ENCODE results near the gene C19orf25.
"Not testable (repeated sequence)": the region's sequence is repeated elsewhere in the genome, so short reads cannot be mapped to it uniquely, and the experiment has no call there.

The C19orf25 gene

GRCh38 chr19:1519802-1520201 lies 40.8 kb upstream of the C19orf25 start:
- peaks cover 4 to 71% (median 28%) of the 10 kb centered on the region in 5 experiments for H3K27me3 ChIP-seq (replicated peaks in 2 of 5; ENCODE audit: control insufficient read depth in 4 of 5, insufficient read depth in 5 of 5, low read length in 4 of 5)
- POLR2A ChIA-PET, result not testable (repeated sequence)

GRCh38 chr19:1518471-1518870 lies 39.5 kb upstream of the C19orf25 start:
- ChIA-PET POLR2A (no interaction called here), CTCF (no interaction called here)
- WGBS (ENCODE audit: insufficient coverage), result 91% methylated on average over 4 of the region's 4 CpGs

More at GRCh38 chr19:1519802-1520201, 40.8 kb upstream of the C19orf25 start:
- H3K4me3 ChIP-seq (ENCODE audit: control insufficient read depth in 1 of 7, extremely low read depth in 1 of 7, insufficient read depth in 4 of 7, low read depth in 2 of 7, low read length in 6 of 7); H3K9me3 ChIP-seq (ENCODE audit: control extremely low read depth in 1 of 5, control insufficient read depth in 4 of 5, insufficient read depth in 2 of 5, low read depth in 1 of 5, low read length in 4 of 5); CTCF ChIA-PET; H3K4me1 ChIP-seq (ENCODE audit: control extremely low read depth in 1 of 4, control insufficient read depth in 4 of 4, insufficient read depth in 4 of 4, low read length in 3 of 4); DNase-seq; H3K27ac ChIP-seq (ENCODE audit: insufficient read depth in 1 of 2, low read depth in 1 of 2, low read length in 2 of 2, poor library complexity in 1 of 2, severe bottlenecking in 2 of 2); H3K36me3 ChIP-seq (ENCODE audit: control insufficient read depth in 4 of 4, insufficient read depth in 4 of 4, low read length in 3 of 4): not testable (repeated sequence)
- WGBS (ENCODE audit: insufficient coverage), result 87% methylated on average over 8 of the region's 8 CpGs

GRCh38 chr19:1516395-1516753 lies 37.4 kb upstream of the C19orf25 start:
- Histone ChIP-seq H3K27ac (ENCODE audit: insufficient read depth in 1 of 2, low read depth in 1 of 2, low read length in 2 of 2, poor library complexity in 1 of 2, severe bottlenecking in 2 of 2) (no peak overlapping the region), H3K27me3 (replicated peaks in 2 of 5; ENCODE audit: control insufficient read depth in 4 of 5, insufficient read depth in 5 of 5, low read length in 4 of 5) (peaks cover 0 to 72% (median 21%) of the 10 kb centered on the region in 5 experiments), H3K9me3 (ENCODE audit: control extremely low read depth in 1 of 5, control insufficient read depth in 4 of 5, insufficient read depth in 2 of 5, low read depth in 1 of 5, low read length in 4 of 5) (peaks cover 0 to 9% (median 3%) of the 10 kb centered on the region in 5 experiments), H3K4me3 (ENCODE audit: control insufficient read depth in 1 of 7, extremely low read depth in 1 of 7, insufficient read depth in 4 of 7, low read depth in 2 of 7, low read length in 6 of 7) (no peak overlapping the region), H3K36me3 (ENCODE audit: control insufficient read depth in 4 of 4, insufficient read depth in 4 of 4, low read length in 3 of 4) (no peaks in the 10 kb centered on the region), H3K4me1 (ENCODE audit: control extremely low read depth in 1 of 4, control insufficient read depth in 4 of 4, insufficient read depth in 4 of 4, low read length in 3 of 4) (peaks cover 0 to 7% (median 5%) of the 10 kb centered on the region in 4 experiments)
- ChIA-PET POLR2A (no interaction called here), CTCF (no interaction called here)
- DNase-seq, result no peak
- WGBS (ENCODE audit: insufficient coverage), result 68% methylated on average over 7 of the region's 8 CpGs

More at GRCh38 chr19:1518471-1518870, 39.5 kb upstream of the C19orf25 start:
- no peak overlapping the region for H3K4me3 ChIP-seq (ENCODE audit: control insufficient read depth in 1 of 7, extremely low read depth in 1 of 7, insufficient read depth in 4 of 7, low read depth in 2 of 7, low read length in 6 of 7)
- no peak for DNase-seq
- H3K9me3 ChIP-seq (ENCODE audit: control extremely low read depth in 1 of 5, control insufficient read depth in 4 of 5, insufficient read depth in 2 of 5, low read depth in 1 of 5, low read length in 4 of 5), result peaks cover 0 to 4% (median 3%) of the 10 kb centered on the region in 5 experiments
- H3K27ac ChIP-seq (ENCODE audit: insufficient read depth in 1 of 2, low read depth in 1 of 2, low read length in 2 of 2, poor library complexity in 1 of 2, severe bottlenecking in 2 of 2), result no peak overlapping the region
- H3K4me1 ChIP-seq (ENCODE audit: control extremely low read depth in 1 of 4, control insufficient read depth in 4 of 4, insufficient read depth in 4 of 4, low read length in 3 of 4), result no peaks in the 10 kb centered on the region
- H3K36me3 ChIP-seq (ENCODE audit: control insufficient read depth in 4 of 4, insufficient read depth in 4 of 4, low read length in 3 of 4), result no peaks in the 10 kb centered on the region
- H3K27me3 ChIP-seq (replicated peaks in 2 of 5; ENCODE audit: control insufficient read depth in 4 of 5, insufficient read depth in 5 of 5, low read length in 4 of 5), result peaks cover 0 to 71% (median 29%) of the 10 kb centered on the region in 5 experiments

DNA sequence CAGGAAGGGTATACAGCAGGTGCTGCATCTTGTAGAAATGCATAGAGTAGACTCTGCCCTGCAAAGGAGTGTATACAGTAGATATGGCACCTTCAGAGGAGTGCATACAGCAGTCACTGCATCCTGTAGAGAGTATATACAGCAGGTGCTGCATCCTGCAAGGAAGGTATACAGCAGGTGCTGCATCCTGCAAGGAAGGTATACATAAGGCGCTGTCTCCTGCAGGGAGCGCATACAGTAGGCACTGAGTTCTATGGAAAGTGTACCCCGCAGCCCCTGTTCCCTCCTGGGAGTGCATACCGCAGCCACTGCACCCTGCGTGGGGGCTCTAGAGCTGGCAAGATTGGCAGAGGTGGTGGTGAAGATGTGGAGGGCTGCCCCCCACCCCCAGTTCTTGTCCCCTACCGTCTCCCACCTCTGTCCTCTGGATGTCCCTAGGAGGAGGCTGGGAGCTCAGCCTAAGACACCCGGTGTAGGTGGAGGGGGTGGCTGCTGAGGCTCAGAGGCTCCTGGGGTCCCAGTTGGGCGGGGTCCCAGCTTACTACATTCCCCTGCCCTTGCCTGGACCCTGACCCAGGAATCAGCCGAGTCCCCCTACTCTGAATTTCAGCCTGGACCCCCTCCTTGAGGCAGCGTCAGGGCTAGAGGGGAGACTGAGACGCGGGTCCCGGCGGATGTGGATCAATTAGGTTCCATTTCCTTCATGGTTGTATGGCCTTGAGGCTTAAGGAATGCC lies 36.1 kb upstream of the C19orf25 start:
- 92% methylated on average over 2 of the region's 14 CpGs for WGBS (ENCODE audit: insufficient coverage)
- Histone ChIP-seq H3K9me3 (ENCODE audit: control extremely low read depth in 1 of 5, control insufficient read depth in 4 of 5, insufficient read depth in 2 of 5, low read depth in 1 of 5, low read length in 4 of 5) (peaks cover 0 to 9% (median 3%) of the 10 kb centered on the region in 5 experiments), H3K4me3 (ENCODE audit: control insufficient read depth in 1 of 7, extremely low read depth in 1 of 7, insufficient read depth in 4 of 7, low read depth in 2 of 7, low read length in 6 of 7) (no peak overlapping the region), H3K36me3 (ENCODE audit: control insufficient read depth in 4 of 4, insufficient read depth in 4 of 4, low read length in 3 of 4) (no peaks in the 10 kb centered on the region), H3K27ac (ENCODE audit: insufficient read depth in 1 of 2, low read depth in 1 of 2, low read length in 2 of 2, poor library complexity in 1 of 2, severe bottlenecking in 2 of 2) (no peak overlapping the region), H3K4me1 (ENCODE audit: control extremely low read depth in 1 of 4, control insufficient read depth in 4 of 4, insufficient read depth in 4 of 4, low read length in 3 of 4) (peaks cover 0 to 8% (median 5%) of the 10 kb centered on the region in 4 experiments), H3K27me3 (replicated peaks in 2 of 5; ENCODE audit: control insufficient read depth in 4 of 5, insufficient read depth in 5 of 5, low read length in 4 of 5) (peaks cover 0 to 78% (median 20%) of the 10 kb centered on the region in 5 experiments)
- no peak for DNase-seq
- ChIA-PET CTCF (interaction anchor here (0.7 to 1.4 kb wide), 2 partner anchors 20 to 101 kb away, joined by 3 read pairs; no protein-coding TSS in a partner anchor), POLR2A (no interaction called here)

DNA sequence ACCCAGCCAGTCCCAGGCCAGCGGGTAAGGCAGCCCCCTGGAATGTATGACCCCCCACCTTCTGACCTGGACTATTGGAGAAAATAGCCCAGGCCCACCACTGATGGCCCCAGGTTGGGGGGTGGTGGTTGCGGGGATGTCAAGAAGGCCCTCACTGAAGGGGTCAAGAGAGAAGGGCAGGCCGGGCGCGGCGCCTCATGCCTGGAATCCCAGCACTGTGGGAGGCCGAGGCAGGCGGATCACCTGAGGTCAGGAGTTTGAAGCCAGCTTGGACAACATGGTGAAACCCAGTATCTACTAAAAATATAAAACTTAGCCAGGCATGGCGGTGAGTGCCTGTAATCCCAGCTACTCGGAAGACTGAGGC lies 35.3 kb upstream of the C19orf25 start:
- ChIA-PET CTCF (interaction anchor here (0.7 to 1.4 kb wide), 2 partner anchors 21 to 100 kb away, joined by 3 read pairs; no protein-coding TSS in a partner anchor), POLR2A (no interaction called here)
- no peaks in the 10 kb centered on the region for H3K36me3 ChIP-seq (ENCODE audit: control insufficient read depth in 4 of 4, insufficient read depth in 4 of 4, low read length in 3 of 4)
- peaks cover 0 to 82% (median 23%) of the 10 kb centered on the region in 5 experiments for H3K27me3 ChIP-seq (replicated peaks in 2 of 5; ENCODE audit: control insufficient read depth in 4 of 5, insufficient read depth in 5 of 5, low read length in 4 of 5)
- DNase-seq, result no peak
- no peak overlapping the region for H3K27ac ChIP-seq (ENCODE audit: insufficient read depth in 1 of 2, low read depth in 1 of 2, low read length in 2 of 2, poor library complexity in 1 of 2, severe bottlenecking in 2 of 2)
- peaks cover 0 to 9% (median 3%) of the 10 kb centered on the region in 5 experiments for H3K9me3 ChIP-seq (ENCODE audit: control extremely low read depth in 1 of 5, control insufficient read depth in 4 of 5, insufficient read depth in 2 of 5, low read depth in 1 of 5, low read length in 4 of 5)
- H3K4me1 ChIP-seq (ENCODE audit: control extremely low read depth in 1 of 4, control insufficient read depth in 4 of 4, insufficient read depth in 4 of 4, low read length in 3 of 4), result peaks cover 0 to 8% (median 5%) of the 10 kb centered on the region in 4 experiments
- WGBS (ENCODE audit: insufficient coverage), result 79% methylated on average over 9 of the region's 10 CpGs
- H3K4me3 ChIP-seq (ENCODE audit: control insufficient read depth in 1 of 7, extremely low read depth in 1 of 7, insufficient read depth in 4 of 7, low read depth in 2 of 7, low read length in 6 of 7), result no peak overlapping the region

DNA sequence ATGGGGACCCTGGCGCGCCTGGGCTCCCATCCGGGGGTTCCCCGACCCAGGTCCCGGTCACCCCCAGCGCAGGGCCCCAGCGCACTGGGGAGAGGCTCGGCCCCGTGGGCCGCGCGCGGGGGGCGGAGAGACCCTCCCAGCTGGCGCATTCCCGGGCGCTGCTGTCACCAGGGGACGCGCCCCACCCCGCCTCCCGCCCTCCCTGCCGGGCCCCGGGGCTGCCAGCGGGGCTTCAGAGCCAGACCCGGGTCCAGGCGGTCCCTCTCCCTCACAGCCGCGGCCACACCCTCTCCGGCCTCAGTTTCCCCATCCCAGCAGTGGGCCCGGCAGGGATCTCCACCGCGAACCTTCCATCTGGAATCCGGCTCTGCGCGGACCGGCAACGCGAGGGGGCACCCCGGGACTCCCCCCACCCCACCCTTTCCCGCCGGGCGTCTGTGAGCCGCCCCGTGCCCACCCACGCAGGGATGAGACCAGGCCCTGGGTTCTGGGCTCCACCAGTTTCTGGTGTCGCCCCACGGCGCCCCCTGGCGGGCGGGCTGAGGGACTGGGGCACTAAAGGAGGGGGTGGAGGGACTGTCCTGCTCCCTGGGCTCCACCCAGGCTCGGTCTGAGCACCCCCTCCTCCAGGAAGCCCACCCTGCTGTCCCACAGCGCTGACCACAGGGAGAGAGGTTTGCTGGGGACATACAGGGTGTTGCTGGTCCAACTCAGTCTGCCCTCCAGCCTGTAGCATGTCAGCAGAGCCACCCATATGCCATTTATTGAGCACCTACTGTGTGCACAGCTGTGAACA lies 34.7 kb upstream of the C19orf25 start:
- Histone ChIP-seq H3K4me3 (ENCODE audit: control insufficient read depth in 1 of 7, extremely low read depth in 1 of 7, insufficient read depth in 4 of 7, low read depth in 2 of 7, low read length in 6 of 7) (peak overlapping the region in 3 of 7 experiments; percentile 2 to 19 (median 6)), H3K27me3 (replicated peaks in 2 of 5; ENCODE audit: control insufficient read depth in 4 of 5, insufficient read depth in 5 of 5, low read length in 4 of 5) (peaks cover 0 to 79% (median 24%) of the 10 kb centered on the region in 5 experiments), H3K4me1 (ENCODE audit: control extremely low read depth in 1 of 4, control insufficient read depth in 4 of 4, insufficient read depth in 4 of 4, low read length in 3 of 4) (peaks cover 0 to 8% (median 5%) of the 10 kb centered on the region in 4 experiments), H3K9me3 (ENCODE audit: control extremely low read depth in 1 of 5, control insufficient read depth in 4 of 5, insufficient read depth in 2 of 5, low read depth in 1 of 5, low read length in 4 of 5) (peaks cover 0 to 9% (median 3%) of the 10 kb centered on the region in 5 experiments), H3K27ac (ENCODE audit: insufficient read depth in 1 of 2, low read depth in 1 of 2, low read length in 2 of 2, poor library complexity in 1 of 2, severe bottlenecking in 2 of 2) (no peak overlapping the region), H3K36me3 (ENCODE audit: control insufficient read depth in 4 of 4, insufficient read depth in 4 of 4, low read length in 3 of 4) (no peaks in the 10 kb centered on the region)
- DNase-seq, result peak; percentile 52 to 73 (median 66)
- POLR2A ChIA-PET, result no interaction called here
- CTCF ChIA-PET, result interaction anchor here (1.4 kb wide), 1 partner anchor 99 kb away, joined by 3 read pairs; no protein-coding TSS in a partner anchor
- WGBS (ENCODE audit: insufficient coverage), result 12% methylated on average over 33 of the region's 52 CpGs
